NCI-H2081 (cell line): Measurements from ENCODE around the gene IGSF8.
"Not testable (repeated sequence)": the region's sequence is repeated elsewhere in the genome, so short reads cannot be mapped to it uniquely, and the experiment has no call there.

ENCODE experiments used
- DNase-seq, 2 experiments: peaks; one replicate each; lab custom pipeline; 2025; lab: John Stamatoyannopoulos, UW

Gene IGSF8

GRCh38 chr1:160126342-160126741 lies 27.9 kb upstream of the IGSF8 start:
- not testable (repeated sequence) for DNase-seq

GRCh38 chr1:160125746-160126145 lies 27.3 kb upstream of the IGSF8 start:
- DNase-seq, result no peak

- no peak for DNase-seq
These were observed 26.5 kb upstream of the IGSF8 start for GRCh38 chr1:160124705-160125478.

GRCh38 chr1:160123726-160124125 lies 25.3 kb upstream of the IGSF8 start:
- DNase-seq, result no peak

- no peak for DNase-seq
These were observed 24.6 kb upstream of the IGSF8 start for GRCh38 chr1:160122978-160123495.

GRCh38 chr1:160121388-160121787 lies 23.0 kb upstream of the IGSF8 start:
- no peak for DNase-seq

GRCh38 chr1:160120797-160121196 lies 22.4 kb upstream of the IGSF8 start:
- DNase-seq, result no peak

GRCh38 chr1:160118928-160119327 lies 20.5 kb upstream of the IGSF8 start:
- DNase-seq, result no peak

- no peak for DNase-seq
These were observed 19.3 kb upstream of the IGSF8 start for GRCh38 chr1:160117709-160118183.

GRCh38 chr1:160117300-160117699 lies 18.9 kb upstream of the IGSF8 start:
- DNase-seq, result no peak

GRCh38 chr1:160116283-160117147 lies 18.1 kb upstream of the IGSF8 start:
- DNase-seq, result no peak

GRCh38 chr1:160115545-160116282 lies 17.3 kb upstream of the IGSF8 start, which contains the start of gene ATP1A2:
TSS of gene ATP1A2 (plus strand) at chr1:160115759. CDS start at chr1:160115862, 103 bp downstream.
- DNase-seq, result no peak

- DNase-seq, result no peak
These were observed 15.7 kb upstream of the IGSF8 start for GRCh38 chr1:160114085-160114484.

- no peak for DNase-seq
These were observed 15.0 kb upstream of the IGSF8 start for GRCh38 chr1:160113407-160113806.

GRCh38 chr1:160112357-160112756 lies 13.9 kb upstream of the IGSF8 start:
- DNase-seq, result no peak

GRCh38 chr1:160111462-160111861 lies 13.0 kb upstream of the IGSF8 start:
- not testable (repeated sequence) for DNase-seq

- DNase-seq, result no peak
These were observed 11.3 kb upstream of the IGSF8 start for GRCh38 chr1:160109686-160110085.

GRCh38 chr1:160108888-160109662 lies 10.7 kb upstream of the IGSF8 start:
- peak in 1 of 2 experiments; percentile 14 for DNase-seq

- DNase-seq, result no peak
These were observed 9.1 kb upstream of the IGSF8 start for GRCh38 chr1:160107512-160107911.

GRCh38 chr1:160105155-160105554 lies 6.7 kb upstream of the IGSF8 start:
- no peak for DNase-seq

GRCh38 chr1:160104486-160104885 lies 6.1 kb upstream of the IGSF8 start:
- DNase-seq, result no peak
